GM19238 (cell line): Measurements from ENCODE around the gene SEPTIN11.
"Not testable (repeated sequence)": the region's sequence is repeated elsewhere in the genome, so short reads cannot be mapped to it uniquely, and the experiment has no call there.

ENCODE experiments used
- DNase-seq: peaks from one replicate; pipeline ENCODE4 v3.0.0; 2011; ENCODE audit warnings: low spot score; ENCODE audit not compliant: insufficient read length

The SEPTIN11 gene

DNA sequence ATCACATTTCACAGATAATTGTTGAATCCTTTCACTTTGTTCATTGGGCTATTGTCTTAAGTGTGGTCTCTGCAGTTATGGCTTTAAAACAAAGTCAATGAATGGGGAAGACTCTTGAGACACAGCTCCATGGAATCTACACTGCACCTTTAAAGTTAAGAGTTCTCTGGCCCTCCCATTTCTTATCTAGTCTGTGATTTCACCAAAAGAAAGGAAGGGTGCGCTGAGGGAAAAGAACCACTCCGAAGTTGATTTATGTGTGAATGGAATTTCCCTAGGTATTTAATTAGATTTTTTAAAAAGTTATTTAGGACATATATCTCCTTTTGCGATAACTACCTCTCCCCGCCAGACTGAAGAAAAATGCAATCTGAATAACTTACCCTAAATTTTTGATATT lies 2.5 kb downstream of the SEPTIN11 start:
- DNase-seq: no peak

DNA sequence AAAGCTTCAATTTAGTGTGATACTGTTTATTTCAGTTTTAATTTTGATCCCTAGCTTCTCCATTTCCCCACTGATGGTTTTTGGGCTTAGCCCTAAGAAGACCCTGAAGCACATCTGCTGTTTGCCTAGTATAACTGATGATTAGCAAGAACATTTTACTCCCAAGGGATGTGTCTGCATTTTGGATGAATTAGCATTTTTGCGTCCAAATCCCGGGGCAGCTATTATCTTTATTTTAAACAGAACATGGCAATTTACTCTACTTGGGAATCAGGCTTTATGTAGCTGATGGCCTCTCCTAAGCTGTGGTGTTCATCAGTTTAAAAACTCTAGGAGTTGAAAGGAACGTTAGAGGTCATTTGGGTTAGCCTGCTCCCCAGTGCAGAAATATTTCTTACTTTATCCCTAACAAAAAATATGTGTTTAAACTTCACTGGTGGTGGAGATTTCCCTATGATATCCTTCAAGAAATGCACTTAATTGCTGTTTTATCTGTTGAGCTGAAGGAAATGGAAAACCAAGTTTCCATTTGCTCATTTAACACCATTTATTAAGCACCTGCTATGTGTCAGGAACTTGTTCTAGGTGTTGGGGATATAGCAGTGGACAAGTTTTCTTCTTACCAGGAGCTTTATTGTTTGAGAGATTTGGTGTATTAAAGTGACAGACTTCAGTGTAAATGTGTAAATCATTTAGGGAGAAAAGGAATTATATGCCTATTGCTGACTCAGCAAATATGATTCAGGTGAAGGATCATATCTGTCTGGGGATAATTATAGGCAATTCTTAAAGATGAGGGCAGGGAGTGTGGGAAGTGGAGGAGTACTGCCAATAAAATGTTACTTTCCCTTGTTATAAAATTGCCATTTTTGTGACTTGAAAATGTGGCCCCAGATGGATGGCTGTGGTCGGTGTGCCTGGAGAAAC lies 3.4 kb downstream of the SEPTIN11 start:
- no peak for DNase-seq

DNA sequence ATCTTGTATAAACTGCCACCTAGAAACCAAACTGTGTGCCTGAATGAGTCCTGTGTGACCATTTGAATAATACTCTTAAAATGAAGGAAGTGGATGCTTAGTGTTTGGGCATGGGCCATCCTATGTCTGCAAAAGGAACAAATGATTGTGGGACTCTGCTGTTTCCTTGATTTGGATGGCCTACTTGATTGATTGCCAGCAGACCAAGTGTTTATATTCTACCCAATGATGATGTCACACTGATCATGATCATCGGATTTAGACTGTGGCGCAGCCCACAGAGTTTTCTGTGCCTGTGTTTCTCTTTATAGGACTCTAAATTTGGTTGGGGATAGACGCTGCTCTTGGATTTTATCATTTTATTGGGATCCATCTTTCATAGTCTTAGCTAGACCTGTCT lies 4.4 kb downstream of the SEPTIN11 start:
- no peak for DNase-seq

DNA sequence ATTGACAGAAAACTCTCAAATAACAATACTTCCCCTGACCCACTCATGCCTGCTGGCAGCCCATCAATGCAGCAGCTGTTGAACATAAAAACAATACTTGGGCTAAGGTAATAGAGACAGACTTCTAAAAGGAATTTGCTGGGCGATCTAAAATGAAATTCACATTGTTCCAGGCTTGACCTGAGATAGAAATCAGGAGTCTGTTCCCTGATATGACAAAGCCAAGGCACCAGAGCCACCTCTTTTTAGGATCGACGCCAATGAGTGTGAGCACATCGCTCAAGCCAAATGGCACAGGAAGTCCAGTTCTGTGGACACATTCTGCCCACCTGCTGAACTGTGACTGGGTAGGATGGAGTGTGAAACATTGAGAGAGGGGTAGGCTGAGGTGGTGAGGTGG lies 4.9 kb downstream of the SEPTIN11 start:
- no peak for DNase-seq

DNA sequence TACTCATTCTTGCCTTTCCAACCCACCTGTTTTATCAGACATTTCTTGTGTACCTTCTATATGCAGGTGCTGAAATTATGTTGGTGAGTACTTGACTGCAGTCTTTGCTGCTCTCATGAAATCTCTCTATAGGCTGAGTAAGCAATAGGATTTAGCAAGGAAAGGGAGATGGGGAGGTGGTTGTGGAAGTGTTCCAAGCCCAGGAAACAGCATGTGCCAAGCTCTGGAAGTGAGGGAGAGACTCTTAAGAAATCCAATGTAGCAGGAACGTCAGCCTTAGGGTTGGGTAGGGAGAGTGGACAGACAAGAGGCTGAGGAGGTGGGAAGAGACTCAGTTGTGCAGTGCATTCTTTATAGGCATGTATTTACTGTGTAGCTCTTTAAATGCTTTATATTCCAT lies 5.6 kb downstream of the SEPTIN11 start:
- DNase-seq: no peak

- DNase-seq: no peak
These were observed 7.6 kb downstream of the SEPTIN11 start for GRCh38 chr4:76957004-76957738.

DNA sequence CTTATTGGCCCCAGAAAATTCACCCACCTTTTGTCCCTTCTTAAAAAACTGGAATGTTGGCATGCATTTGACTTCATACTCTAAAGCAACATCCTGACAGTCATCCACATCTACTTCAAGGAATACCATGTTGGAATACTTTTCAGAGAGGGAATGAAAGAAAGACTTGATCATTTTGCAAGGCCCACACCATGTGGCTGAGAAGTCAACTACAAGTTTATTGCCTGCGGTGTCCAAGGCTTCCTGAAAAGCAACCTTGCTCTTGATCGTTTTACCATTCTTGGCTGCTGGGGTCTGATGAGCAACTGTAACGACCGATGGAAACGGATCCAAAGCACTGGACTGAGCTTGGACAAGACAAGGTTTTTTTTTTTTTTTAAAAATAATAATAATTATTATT lies 9.3 kb downstream of the SEPTIN11 start:
- DNase-seq: no peak

- DNase-seq: no peak
These were observed 10.5 kb downstream of the SEPTIN11 start for GRCh38 chr4:76960014-76960413.

DNA sequence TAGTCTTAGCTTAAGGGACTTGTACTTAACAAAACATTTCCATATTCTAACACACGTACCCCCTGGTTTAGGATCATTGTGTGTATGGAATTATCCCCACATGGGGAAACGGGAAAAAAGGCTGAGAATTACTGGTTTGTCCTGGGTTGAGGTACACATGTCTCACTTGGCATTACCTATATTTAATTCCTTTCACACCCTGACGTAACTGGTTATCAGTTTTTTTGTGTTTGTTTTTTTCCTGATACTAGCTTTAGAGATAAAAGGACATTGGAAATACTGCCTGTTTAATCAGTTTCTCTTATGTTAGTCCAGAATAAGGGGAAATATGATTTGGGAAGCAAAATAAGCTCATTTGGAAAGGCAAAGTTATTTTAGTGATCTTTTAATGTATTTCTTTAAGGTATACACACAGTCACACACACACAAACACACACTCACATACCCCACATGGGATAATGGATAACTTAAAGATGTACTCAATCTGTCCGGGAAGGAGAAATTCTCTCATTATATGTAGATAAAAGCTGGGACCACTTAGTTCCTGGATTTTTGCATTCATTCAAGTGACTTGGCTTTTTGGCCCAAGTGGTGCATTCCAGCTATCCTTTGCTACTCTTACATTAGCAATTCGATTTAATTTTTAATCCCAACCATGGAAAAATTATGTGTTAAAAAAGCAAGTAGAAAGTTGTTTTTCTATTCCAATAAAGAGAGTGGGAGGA lies 13.0 kb downstream of the SEPTIN11 start:
- no peak for DNase-seq

GRCh38 chr4:76963131-76963750 lies 13.7 kb downstream of the SEPTIN11 start:
- DNase-seq: no peak

GRCh38 chr4:76963927-76964326 lies 14.4 kb downstream of the SEPTIN11 start:
- DNase-seq: not testable (repeated sequence)

DNA sequence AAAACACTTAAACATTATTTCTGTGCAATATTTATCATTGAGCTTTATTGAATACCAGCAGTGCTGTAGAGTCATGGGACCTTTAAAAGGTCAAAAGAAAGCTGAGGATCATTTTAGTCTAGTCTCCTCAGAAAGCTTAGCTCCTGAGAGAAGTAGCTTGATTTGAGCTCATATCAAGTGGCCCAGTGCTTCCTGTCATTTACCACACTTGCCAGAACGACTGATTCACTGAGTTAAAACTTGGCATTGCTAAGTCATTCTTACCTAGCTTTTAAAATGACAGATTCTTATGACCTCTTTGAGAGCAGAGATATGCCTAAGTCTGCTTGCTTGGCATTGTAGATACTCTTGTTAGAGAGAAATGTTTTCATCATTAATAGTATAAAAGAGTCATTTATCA lies 15.2 kb downstream of the SEPTIN11 start:
- no peak for DNase-seq

GRCh38 chr4:76965866-76966579 lies 16.5 kb downstream of the SEPTIN11 start:
- DNase-seq: no peak

DNA sequence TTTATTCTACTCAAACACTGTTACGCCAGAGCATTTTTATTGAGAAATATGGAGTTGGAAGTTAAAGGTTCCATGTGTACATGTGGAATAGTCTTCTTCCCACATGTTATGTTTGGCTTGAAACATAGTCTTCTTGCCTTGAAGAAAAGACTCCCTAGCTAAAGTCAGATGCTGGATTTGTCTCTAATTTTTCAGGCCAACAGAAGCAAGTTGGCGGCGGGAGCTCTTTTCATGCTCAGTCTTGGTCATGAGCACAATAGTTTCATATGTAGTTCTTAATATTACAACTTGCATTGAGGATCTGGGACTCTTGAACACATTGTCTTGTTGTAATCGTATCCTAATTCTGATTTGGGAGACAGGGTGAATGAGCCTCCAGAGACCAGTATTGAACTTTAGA lies 19.4 kb downstream of the SEPTIN11 start:
- DNase-seq: no peak

DNA sequence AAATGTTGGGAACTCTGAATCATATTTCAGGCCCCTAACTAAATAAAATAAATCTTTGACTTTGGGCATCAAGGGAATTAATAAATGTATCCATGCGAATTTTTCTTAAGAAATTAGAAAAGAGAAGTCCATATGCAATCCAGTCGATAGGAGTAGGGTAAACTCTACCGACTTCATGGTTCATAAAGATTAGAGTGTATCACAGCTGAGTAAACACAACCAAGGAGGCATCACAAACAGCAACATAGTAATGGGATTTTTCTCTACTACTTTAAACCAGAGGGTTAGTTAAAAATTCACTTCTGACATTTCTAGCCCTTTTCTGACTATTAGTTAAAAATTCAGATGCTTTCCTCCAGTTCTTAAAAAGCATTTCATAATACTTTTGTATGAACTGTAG lies 19.9 kb downstream of the SEPTIN11 start:
- DNase-seq: no peak

- DNase-seq: no peak
These were observed 20.5 kb downstream of the SEPTIN11 start for GRCh38 chr4:76969941-76970529.

- DNase-seq: no peak
These were observed 22.8 kb downstream of the SEPTIN11 start for GRCh38 chr4:76972306-76972705.

- DNase-seq: no peak
These were observed 24.6 kb downstream of the SEPTIN11 start for GRCh38 chr4:76974150-76974549.

GRCh38 chr4:76977113-76977512 lies 27.6 kb downstream of the SEPTIN11 start:
- DNase-seq: no peak

GRCh38 chr4:76977736-76978350 lies 28.3 kb downstream of the SEPTIN11 start:
- DNase-seq: no peak
